Measurements from ENCODE around the gene SLC41A1.

The SLC41A1 gene

DNA sequence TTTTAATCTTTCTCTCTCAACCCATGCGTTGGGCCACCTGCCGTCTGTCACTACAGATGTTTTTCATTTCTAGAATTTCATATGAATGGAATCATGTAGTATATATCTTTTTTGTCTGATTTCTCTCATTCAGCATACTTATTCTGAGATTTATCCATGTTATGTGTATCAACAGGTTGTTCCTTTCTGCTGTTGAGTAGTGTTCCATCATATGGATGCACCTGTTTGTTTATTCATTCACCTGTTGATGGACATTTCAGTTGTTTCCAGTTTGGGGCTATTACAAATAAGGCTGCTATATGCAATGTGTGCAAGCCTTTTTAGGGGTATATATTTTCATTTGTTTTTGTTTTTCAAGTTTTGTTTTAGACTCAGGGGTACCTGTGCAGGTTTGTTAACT lies 9.4 kb upstream of the SLC41A1 start:
- DNase-seq (ENCODE audit: low read depth, low spot score) = no peak

DNA sequence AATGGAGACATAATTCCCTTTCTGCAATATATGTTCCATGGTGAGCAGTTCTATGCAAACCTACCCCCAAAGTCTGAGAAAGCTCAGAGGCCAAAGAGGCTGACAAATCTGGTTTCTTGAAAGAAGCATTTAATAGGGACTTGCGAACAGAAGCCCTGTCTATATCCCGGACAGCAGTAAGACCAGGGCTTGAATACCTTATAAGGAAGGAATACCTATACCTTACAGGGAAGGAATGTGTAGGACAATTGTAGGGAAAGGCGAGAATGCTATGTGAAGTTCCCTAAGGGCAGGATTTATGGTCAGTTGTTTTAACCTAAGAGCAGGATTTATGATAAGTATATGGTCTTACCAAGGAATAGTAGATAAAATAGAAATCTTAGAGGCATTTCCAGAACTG lies 5.0 kb upstream of the SLC41A1 start:
- no peak for DNase-seq (ENCODE audit: low read depth, low spot score)

DNA sequence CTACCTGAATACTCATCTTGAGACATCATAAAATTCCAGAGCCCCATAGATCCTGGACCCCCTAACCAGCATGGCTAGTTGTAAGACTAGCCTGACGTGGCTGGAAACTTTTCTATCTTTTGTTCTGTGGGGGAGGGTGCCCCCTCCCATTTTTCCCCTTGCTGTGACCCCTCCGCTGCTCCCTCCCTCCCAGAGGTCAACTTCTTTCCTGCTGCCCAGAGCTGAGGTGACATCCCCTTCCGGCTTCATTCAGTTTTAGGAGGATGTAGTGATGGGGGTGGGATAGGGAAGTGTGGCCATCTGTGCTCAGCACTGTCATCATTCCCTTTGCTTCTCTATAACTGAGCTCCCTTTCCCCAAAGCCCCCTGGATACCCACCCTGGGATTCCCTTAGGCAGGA lies 4.4 kb upstream of the SLC41A1 start:
- DNase-seq (ENCODE audit: low read depth, low spot score) = no peak

DNA sequence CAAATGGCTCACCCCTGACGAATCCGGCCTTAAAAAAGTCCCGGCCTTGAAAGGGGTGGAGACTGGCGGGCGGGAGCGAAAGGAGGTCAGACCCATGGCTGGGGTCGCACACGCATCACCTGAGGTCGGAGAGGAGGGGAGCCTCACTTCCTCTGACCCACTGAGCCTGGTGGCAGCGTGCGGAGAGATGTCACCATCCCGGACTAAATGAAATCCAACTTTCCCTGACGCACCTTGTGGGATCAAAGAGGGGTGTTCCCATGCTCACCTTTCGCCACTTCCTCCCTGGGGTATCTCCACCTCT lies 709 bp upstream of the SLC41A1 start:
- DNase-seq (ENCODE audit: low read depth, low spot score) = no peak

DNA sequence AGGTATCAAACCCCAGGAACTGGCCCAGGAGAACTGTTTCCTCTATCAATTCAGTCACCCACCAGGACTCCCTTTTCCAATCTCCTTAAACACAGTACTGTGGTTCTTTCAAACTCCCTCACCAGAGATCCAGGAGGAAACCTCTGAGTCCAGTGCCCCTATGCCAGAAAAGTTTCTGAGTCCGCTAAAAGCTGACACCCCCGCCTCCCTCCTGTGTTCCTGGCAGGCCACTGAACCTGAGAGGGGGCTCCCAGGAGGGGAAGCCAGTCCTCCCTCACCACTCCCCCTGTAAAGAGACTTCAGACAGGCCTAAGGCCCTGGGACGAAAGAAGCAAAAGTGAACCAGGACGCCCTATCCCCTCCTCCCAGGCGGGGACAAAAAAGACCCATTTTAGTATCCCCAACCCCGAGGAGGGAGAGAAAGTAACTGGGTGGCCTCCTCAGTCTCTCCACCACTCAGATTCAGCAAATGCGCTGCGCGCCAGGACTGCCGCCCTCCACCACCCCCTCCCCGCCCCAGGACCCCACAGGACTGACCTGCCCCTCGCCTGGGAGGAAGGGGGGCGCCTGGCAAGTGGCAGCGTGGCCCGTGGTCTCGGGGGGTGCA lies 624 bp downstream of the SLC41A1 start:
- DNase-seq (ENCODE audit: low read depth, low spot score) = no peak

DNA sequence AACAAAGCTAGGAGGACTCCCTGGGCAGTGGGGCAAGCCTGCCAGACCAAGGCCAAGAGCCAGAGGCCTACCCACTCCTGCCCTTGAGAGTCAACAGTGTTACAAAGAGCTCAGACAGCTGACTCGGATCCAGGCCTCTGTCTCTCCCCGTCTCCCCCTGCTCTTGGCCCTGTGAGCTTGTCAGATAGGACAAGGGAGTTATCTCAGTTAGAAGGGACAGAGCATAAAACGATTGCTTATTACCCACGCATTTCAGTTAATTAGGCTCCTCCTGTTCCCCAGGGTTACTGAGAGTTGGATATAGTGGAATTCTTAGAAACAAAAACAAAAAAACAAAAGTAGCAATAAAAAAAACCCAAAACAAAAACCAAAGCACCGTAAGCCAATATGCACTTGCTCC lies 1.3 kb downstream of the SLC41A1 start:
- DNase-seq (ENCODE audit: low read depth, low spot score) = no peak

DNA sequence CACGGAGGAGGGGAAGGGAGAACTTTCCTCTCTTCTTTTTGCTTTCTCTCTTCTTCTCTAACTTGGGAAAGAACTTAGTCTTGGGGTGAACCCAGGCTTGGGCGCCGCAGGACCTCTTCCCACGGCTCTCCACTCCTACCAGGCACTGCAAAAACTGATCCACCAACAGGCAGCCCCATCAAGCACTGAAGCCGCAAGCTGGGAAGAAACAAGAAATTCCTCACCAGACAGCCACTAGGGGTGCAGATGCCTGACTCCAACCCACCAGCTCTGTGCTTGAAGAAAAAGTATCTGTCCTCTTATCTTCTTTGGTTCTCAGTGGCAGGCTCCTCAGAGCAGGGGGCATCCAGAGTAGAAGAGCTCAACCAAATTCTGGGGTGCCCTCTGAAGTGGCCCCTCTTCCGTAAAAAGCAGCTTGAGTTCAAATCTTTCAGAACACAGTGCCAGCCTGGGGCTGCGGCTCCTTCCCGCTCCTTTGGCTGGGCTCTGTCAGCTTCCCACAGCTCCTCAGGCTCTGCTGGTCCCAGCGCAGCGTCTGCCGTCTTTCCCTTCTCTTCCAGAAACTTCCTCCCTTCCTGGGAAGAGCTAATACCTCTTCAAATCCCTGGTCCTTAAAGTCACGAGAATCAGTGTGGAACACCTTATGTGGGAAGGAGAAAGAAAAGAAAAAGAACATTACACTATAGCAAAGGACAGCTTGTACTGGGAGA lies 2.4 kb downstream of the SLC41A1 start:
- no peak for DNase-seq (ENCODE audit: low read depth, low spot score)

DNA sequence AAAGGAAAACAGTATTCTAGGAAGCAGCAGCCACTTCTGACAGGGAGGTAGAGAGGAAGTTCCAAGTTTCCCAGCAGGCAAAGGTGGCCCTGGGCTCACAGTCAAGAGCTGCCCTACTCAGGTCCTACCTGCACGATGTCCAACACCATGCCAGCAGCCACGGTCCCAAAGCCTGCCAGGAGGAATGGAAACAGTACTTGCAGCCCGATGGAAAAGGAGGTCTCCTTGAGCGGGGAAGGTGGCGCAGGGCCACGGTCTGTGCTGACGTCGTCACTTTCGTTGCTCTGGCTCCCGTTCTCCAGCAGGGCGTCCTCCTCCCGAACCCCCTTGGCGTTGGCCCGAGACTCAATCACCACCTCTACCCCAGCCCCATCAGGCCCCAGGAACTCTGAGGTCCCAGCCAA lies 3.1 kb downstream of the SLC41A1 start:
- DNase-seq (ENCODE audit: low read depth, low spot score) = no peak

DNA sequence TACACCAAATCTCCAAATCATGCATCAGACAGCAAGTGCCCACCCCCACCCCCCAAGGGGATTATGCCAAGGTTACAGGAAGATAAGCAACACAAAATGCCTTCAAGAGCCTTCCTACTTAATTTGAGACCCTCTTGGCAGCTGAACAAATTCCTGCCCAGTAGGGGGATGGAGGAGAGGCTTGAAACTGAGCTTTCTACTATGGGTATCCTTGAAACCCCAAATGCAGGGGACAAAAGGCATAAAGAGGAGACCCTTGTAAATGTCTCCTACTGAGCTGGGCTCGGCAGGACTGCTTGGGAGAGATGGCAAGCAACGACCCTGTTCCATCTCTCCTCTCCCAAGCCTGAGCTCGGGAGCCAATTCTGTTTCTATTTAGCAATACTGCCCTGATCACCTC lies 3.5 kb downstream of the SLC41A1 start:
- no peak for DNase-seq (ENCODE audit: low read depth, low spot score)

DNA sequence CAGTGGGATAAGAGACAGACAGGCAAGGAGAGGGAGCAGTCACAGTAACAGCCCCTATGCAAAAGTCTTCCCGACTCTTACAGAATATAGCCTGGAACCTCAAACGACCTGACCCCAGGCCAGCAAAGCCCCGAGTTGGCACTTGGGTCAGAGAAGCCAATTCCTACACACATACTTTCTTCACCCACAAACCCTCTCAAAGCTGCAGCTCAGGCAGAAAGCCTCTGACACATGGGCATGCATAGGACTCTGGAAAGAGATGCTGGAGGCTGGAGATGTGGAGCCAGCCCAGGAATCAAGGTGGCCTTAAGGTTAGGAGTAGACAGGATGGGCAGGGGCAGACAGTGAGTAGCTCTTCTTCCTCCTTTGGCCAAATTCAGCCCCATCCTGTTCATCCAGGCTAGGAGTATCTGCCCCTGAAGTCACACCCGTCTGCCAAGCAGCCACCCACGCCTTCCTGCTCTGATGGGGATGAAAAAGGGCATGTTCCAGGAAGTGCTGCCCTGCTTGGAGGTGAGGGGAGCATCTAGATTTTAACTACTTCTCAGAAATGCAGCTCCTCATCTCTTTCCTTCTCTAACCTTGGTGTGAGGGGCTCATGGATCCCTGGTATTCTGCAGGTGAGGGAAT lies 7.8 kb downstream of the SLC41A1 start:
- no peak for DNase-seq (ENCODE audit: low read depth, low spot score)

DNA sequence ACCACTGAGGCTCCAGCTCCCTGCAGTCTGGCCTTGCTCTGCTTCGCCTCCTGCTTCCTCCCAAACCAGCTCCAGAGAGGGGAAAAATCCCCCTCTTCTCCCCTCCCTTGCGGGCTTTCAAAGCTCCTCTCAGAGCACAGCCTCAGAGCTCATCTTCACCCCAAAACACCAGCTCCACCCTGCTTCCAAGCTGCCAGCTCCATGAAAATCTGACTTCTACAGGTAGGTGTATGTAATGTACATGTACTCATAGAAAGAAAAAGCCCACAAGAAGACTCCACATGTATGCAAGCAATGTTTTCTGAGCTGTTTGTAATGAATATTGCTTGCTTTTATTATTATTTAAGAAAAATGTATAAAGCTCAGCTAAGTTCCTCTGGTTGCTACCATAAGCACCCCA lies 8.4 kb downstream of the SLC41A1 start:
- DNase-seq (ENCODE audit: low read depth, low spot score) = no peak

DNA sequence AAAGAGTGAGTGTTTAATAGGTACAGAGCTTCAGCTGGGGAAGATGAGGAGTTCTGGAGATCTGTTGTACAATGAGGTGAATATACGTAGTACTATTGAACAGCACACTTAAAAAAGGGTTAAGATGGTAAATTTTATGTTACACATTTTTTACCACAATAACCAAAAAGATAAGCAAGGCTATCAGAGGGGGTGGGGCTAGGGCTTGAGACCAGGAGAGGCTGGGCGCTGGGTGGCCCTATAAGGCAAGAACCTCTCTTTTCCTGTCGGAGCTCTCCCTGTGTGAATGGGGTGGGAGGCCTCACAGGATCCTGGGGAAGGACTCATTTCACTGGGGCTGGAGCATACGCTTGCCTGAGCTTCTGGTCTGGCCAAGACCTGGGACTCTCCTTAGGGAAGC lies 9.0 kb downstream of the SLC41A1 start:
- no peak for DNase-seq (ENCODE audit: low read depth, low spot score)

DNA sequence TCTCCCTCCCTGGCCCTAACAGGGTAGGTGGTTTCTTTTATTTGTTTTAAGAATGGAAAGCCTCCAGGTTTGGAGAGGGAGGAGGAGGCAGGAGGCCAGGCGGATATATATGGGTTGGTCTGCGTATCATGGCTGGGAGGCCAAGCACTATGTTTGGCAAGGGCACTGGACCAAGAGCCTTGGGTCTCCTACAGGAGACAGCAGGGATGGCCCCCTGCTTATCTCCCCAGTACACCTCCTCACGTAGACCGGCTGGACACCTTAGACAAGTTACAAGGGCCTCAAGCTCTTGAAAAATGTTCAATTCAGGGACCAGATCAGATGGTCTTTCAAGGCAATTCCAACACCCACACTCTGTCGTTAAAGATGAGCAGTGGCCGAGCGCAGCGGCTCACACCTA lies 10.9 kb downstream of the SLC41A1 start:
- DNase-seq (ENCODE audit: low read depth, low spot score) = no peak

DNA sequence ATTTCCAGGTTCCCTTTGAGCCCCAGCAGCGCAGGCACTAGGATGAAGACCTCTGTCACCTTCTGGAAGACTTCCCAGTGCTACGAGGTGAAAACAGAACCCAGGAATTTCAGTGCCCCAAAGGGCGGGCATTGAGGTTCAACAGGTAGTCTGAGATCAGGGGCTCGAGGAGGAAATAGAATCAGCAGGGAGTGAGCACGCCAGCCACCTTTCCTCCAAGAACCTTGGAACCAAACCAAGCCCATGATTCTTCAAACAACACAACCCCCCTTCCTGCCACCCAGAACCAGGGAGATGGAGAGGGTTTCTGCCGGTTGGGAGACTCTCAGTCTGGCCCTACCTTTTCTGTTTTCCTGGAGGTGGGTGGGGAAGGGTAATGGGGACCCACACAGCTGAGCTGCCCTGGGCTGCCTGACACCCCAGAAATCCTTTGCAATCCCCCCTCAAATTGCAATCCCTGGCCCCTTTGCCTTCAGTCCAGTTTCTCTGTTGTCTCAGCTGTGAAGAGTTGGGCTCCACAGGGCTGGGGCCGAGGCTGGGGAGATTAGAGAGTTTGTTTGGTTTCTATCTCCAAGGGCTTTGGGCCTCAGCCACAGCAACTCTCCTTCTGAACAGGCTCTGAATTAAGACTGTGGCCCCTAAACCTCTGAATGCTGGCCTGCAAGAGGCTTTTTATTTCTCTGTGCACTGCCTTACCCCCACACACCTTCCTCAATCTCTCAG lies 11.9 kb downstream of the SLC41A1 start:
- no peak for DNase-seq (ENCODE audit: low read depth, low spot score)

DNA sequence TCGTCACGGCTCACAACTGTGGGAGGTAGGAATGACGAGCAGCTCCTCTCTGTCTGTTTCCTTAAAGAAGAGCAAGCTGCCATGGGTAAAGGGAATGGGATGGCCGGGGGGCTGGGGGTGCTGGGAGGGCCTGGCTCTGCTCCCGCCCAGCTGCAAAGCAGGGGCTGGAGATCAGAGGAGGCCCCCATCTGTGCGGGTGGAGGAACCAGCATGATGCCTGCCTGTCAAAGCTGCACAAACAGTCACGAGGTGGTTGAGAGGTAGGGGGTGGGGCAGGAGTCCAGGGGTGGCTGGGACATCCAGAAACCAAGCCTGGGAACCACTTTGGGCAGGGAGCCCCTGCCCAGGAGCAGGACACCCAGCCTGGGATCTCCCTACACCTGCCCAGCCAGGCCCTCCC lies 12.6 kb downstream of the SLC41A1 start:
- peak; percentile 81 for DNase-seq (ENCODE audit: low read depth, low spot score)

DNA sequence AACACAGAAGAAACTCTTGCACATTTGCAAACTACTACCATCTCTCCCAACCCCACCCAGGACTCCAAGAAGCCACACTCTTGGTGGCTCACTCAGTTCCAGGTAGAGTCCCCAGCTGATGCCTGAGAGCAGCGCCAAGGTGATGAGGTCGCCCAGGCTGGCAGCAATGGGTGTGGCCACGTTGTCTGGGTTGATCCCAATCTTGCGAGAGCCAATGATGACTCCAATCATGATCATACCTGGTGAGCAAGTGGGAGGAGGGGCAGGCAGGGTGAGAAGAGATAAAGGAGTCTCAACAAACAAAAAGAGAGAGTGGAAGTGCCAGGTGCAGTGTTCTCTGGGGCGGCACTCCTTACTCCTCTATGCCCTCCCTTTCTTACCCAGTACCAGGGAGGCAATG lies 14.4 kb downstream of the SLC41A1 start:
- no peak for DNase-seq (ENCODE audit: low read depth, low spot score)

DNA sequence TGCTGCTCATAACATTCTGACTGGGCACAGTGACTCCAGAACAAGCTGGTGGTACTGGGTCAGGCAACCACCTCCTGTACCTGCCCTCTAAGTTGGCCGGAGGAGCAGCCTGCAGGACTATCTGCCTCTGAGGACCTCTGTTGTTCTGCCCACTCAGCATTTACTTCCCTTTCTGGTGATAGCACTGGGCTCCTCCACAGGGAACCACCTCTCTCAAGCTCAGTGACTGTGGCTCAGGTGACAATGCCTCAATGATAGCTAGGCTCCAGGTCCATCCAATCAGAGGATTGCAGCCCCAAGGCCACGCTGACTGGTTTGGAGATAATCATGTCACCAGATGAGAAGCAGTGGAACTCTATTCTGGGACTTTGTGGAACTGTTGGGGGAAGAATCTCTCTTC lies 15.8 kb downstream of the SLC41A1 start:
- DNase-seq (ENCODE audit: low read depth, low spot score) = no peak

DNA sequence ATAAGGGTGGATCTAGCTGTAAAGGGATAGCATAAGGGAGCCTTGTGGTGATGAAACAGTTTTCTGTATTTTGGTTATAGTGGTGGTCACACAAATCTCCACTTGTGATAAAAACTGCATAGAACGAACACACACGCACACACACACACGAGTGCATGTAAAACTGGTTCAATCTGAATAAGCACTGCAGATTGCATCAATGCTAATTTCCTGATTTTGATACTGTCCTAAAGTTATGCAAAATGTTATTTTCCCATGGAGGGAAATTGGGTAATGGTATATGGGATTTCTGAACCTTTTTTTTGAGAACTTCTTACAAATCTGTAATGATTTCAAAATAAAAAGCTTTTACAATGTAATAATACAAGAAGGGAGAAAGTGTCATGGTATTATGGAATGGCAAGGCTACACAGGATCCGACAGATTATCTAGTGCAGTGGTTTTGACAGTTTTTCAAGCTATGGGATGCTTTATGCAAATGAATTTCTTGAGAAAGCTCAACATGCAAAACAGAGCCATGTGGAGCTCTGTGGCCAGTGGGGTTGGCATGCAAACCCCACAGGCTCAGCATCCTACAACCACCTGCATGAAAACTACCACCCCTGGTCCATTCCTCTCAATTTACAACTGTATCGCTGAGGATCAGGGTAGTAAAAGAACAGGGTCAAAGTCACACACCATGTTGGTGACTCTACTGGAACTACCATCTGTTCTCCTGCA lies 18.8 kb downstream of the SLC41A1 start:
- DNase-seq (ENCODE audit: low read depth, low spot score) = no peak

DNA sequence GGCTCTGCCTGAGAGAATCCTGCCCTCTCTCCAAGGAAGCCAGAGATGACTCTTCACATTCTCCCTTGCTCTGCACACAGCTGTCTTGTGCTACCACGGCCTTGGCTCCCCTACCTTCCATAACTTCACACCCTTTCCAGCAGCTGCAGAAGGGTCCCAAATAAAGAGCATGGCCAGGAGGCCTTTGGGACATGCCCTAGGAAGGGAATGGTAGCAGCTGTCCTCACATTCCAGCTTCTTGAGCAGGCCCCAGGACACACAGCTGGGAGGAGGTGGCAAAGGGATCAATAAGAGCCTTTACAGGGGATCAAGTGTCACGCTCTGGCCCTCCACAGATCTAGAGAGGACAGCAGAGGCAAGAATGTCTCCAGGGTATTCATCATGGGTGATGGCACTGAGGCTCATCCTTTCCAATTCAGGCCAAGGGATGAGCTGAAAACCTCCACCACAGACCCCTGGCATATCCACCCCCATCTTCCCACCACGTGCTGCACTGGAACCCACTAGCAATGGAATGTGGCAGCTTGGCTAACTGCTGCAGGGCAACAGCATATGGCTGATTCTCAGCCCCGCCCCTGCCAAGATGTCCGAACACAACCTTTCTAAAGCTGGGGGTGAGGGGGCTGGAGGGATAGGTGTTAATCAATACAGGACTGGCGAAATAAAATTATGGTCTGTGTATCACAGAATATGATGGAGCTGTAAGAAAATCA lies 19.9 kb downstream of the SLC41A1 start:
- DNase-seq (ENCODE audit: low read depth, low spot score) = no peak

DNA sequence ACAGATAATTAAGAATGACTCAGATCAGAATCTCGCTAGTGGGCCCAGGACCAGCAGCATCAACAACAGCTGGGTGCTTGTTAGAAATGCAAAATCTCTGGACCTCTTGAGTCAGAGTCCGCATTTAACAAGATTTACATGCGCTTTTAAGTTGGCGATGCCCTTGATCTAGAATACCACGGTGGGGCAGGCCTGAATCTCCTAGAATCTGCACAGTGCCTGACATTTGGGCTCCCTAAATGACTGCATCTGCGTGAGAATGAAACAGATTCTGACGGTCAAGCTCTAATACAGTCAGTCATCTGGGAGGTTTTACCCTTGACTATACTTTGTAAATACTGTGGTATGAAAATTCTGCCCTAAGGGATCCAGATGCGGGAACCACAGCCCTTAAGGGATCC lies 20.5 kb downstream of the SLC41A1 start:
- DNase-seq (ENCODE audit: low read depth, low spot score) = no peak

DNA sequence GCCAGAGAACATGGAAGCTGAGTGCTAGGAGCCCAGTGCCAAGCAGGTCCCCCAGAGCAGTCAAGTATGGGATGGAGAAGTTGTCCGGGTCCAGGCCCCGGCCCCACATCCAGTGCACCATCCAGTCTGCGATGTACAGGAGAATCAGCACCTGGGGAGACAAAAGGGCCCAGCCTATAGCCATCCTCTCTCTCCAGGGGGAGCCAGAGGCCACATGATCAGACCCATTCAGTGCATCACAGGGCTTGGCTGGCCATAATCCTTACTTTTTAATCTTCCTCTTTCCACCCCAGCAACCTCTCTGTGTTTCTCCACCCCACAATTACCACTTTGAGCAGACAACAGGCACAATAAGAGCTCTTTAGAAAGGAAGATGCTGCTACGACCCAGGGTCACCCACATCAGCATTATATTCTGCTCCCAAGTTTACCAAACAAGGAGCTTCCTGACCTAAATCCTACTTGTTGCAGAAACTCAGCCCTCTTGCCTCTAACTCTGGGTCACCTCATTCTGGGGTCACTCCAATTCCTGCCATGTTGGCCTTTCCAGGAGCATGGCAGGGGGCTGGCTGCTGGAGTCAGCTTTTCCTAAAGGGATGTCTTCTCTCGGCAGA lies 21.3 kb downstream of the SLC41A1 start:
- no peak for DNase-seq (ENCODE audit: low read depth, low spot score)

All from smooth muscle cell of the brain vasculature (primary cell).